GM18508 (cell line): Measurements from ENCODE around the gene GPC1.

Source experiments
- ATAC-seq: cut with Tn5 transposase; IDR thresholded peaks from one replicate; pipeline ENCODE4 v1.9.1; 2021; ENCODE audit warnings: moderate number of reproducible peaks; ENCODE audit not compliant: insufficient read depth, unreplicated experiment

The GPC1 gene

GRCh38 chr2:240453461-240454105 is 18.1 kb downstream of the GPC1 start:
- no peak for ATAC-seq

GRCh38 chr2:240454106-240454901 is 18.8 kb downstream of the GPC1 start:
- no peak for ATAC-seq

GRCh38 chr2:240455272-240455646 is 19.8 kb downstream of the GPC1 start:
- no peak for ATAC-seq

GRCh38 chr2:240455647-240456446 is 20.4 kb downstream of the GPC1 start:
- no peak for ATAC-seq

- no peak for ATAC-seq
These were observed 21.2 kb downstream of the GPC1 start for GRCh38 chr2:240456447-240457222.

GRCh38 chr2:240457223-240458043 is 22.0 kb downstream of the GPC1 start:
- no peak for ATAC-seq

GRCh38 chr2:240458044-240458899 is 22.8 kb downstream of the GPC1 start:
- ATAC-seq = no peak

GRCh38 chr2:240458900-240459391 is 23.5 kb downstream of the GPC1 start:
- ATAC-seq = no peak

GRCh38 chr2:240459401-240460252 is 24.2 kb downstream of the GPC1 start:
- no peak for ATAC-seq

- no peak for ATAC-seq
These were observed 24.8 kb downstream of the GPC1 start for GRCh38 chr2:240460253-240460711.

- ATAC-seq = no peak
These were observed 25.4 kb downstream of the GPC1 start for GRCh38 chr2:240460781-240461431.

GRCh38 chr2:240461471-240462072 is 26.1 kb downstream of the GPC1 start:
- ATAC-seq = no peak

GRCh38 chr2:240462073-240462706 is 26.7 kb downstream of the GPC1 start:
- ATAC-seq = no peak

- ATAC-seq = no peak
These were observed 27.3 kb downstream of the GPC1 start for GRCh38 chr2:240462707-240463273.

- ATAC-seq = no peak
These were observed 27.9 kb downstream of the GPC1 start for GRCh38 chr2:240463274-240463865.
